ENCODE results near the gene MROH2A.

MROH2A gene

DNA sequence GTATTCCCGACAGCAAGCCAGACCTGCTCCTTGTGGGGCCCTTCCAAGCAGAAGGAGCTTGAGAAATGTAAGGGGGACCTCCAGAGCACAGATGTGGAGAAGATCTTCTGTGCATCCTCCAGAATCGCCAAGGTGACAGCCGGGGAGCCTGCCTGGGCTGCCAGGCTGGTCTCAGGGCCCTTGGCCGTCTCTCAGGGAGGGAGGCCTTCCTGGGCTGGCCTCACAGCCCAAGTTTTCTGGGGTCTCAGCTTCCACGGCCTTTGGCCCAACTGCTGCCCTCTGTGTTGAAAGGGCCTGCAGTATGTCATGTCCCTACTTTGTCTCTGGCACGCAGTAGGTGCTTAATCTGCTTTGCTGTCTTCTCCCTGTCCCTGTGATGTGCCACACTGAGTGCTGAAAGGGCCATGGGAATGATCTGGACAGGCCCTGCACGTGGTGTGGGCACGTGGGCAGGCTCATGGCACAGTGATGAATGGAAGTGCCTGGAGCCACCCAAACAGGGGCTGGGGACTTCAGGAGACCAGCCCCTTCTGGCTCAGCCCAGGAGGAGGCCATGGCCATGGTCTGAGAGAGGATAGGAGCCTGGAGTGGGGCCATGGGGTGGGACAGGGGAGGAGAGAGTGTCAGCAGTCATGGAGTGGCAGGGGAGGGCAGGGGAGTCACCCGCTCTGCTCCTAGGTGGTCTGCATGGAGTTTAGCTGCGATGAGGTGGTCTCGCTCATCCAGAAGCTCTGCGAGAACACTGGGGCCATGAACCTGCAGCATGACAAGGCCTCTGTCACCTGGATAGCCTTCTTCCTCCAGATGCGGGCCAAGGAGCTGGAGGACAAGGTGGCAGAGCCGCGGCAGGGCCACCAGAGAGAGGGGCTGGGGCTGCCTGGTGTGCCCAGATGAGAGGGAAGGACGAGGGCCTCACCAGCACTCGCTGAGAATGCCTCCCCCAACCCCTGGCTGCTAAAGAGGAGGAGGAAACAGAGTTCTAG lies 40.8 kb downstream of the MROH2A start:
- no peak for DNase-seq (ENCODE audit: low spot score)

DNA sequence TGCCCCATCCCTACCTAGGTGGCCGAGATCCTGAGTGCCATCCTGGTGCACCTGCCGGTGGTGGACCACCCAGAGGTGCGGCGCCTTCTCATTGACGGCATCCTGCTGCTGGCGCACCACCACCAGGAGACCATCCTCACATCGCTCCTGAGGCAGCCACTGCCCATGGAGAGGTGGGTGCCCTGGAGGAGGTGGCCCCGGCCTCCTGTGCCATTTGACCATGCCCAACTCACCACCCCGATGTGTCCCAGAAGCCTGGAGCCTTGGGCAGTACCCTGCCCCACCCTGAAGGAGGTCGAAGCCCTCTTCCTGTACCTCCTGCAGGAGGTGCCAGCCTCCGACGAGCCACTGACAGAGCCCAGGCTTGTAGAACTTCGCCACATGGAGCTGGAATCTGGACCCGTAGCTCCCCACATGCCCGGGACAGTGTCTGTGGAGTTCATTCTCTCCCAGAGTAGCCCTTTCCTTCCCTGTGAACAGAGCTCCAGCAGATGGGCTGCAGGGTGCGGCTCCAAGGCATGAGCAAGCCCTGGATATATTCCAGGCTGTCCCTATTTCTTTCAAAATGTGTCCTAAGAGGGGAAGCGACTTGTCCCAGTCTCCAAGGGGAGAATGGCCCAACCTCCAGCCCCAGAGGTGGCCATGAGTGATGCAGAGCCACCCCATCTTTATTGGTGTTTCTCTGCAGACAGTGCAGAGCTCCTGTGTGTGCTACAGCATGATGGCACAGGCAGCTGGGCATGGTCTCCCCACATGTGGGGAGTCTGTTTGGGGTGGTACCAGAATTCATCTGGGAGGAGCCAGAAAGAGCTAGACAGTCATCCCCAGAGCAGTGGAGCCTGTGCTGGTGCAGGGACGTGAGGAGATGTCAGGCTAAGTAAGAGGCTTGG lies 42.0 kb downstream of the MROH2A start:
- DNase-seq (ENCODE audit: low spot score) = no peak

DNA sequence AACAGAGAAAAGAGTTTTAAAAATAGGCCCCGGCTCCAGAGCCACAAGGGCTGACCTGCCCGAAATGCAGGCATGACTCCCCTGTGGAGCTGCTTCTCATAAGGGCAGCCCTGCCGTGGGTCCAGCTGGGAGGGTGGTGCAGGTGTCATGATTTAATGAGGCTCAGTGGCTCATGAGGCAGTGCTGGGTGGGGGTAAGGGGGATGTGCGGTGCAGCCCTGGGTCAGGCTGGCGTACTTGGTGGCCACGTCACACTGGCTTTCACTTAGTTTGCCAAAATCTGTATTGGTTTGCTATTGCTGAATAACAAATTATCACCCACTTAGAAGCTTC lies 42.6 kb downstream of the MROH2A start:
- DNase-seq (ENCODE audit: low spot score) = no peak

DNA sequence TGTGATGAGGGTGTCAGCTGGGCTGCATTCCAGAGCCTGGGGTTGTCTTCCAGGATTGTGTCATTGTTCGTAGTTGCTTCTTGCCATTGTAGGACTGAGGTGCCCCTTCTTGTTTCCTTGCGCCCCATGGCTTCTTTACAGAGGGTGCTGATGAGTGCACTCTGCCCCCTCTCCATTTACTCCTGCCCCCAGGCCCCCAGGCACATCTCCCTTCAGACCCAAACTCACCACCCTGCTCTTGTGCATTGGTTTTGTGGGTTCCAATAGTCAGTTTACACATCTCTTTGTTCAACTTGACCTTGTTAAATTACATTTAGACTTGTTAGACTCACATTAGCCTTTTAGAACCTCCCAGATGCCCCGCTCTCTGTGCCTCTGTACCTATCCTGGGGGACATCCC lies 43.1 kb downstream of the MROH2A start:
- no peak for DNase-seq (ENCODE audit: low spot score)

DNA sequence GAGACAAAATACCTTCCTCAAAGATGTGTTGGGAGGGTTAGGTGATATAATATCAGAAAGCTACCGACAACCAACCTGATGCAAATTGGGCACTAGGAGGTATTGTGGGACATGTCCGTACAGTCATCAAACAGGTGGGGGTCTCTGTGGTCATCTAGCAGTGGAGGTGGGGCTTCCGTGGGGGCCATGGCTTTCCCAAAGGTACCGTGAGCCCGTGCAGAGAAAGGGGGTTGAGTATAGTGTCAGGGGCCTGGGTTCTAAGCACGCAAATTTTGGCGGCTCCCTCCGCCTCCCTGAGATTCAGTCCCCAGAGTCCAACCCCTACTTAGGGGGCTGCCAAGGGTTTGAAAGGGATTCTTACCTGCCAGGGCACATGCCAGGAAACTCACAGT lies 43.6 kb downstream of the MROH2A start:
- no peak for DNase-seq (ENCODE audit: low spot score)

DNA sequence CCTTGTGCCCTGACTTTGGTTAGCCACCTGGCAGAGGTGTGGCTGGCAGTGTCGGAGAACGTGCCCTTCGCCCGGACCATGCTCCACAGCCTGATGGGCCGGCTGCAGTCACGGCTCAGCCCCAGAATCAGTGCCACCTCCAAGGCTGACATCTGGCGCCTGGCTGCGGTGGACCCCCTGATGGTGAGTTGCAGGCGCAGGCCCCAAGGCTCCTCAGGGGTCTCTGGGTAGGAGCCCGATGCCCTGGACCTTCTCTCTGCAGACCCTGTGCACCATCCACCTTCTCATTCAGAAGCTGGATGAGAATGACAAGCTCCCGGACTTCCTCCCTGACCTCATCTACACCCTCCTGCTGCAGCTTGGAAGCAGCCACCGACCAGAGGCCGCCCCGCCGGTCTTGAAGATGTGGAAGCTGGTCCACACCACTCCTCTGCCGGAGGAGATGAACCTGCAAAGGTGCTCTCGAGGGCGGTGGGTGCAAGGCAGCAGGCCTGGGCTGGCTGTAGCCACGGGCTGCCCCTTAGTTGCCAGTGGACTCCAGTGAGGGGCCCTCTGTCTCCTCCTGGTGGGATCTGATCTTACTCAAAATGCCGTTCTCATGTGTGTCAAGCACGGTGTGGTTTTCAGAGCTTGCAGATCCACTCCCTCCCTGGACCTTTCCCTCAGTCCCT lies 44.1 kb downstream of the MROH2A start:
- no peak for DNase-seq (ENCODE audit: low spot score)

DNA sequence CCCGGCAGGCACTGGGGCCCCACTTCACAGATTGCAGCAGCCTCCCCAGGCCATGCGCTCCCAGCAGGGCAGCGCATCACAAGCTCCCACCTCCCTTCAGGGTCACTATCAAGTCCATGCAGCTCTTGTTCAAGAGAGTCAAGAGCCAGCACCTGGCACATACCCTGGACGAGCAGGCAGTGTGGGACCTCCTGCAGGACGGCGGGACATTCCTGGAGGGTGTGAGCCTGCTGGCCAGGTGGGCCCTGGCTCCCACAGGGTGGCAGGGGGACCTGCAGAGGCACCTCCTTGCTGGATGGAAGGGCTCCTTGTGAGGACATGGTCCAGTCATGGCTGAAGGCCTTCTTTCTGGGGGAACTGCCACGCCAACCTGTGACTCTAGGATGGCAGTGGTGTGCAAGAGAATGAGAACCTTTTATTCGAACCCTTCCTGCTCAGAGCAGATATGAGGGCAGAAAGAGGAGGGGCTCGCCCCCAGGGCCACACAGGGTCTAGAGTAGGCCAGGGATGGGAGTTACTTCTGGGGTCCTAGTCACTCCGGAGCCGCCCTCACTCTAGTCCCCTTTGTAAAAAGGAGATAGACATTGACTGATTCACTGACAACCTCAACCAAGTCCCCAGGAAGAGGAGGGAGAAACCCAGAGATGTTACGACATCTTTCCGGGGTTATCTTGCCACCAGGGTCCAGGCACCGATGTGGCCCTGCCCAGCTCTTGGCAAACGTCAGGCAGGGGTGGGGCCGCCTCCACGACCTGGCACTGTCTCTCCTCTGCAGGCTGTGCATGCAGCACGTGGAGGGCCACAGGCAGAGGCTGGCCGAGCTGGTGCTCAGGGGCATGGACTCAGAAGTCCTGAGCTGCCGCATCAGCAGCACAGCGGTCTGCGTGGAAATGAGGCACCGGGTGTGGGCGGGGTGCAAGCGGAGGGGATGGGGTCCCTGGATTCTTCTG lies 44.9 kb downstream of the MROH2A start:
- DNase-seq (ENCODE audit: low spot score) = peak; percentile 47

DNA sequence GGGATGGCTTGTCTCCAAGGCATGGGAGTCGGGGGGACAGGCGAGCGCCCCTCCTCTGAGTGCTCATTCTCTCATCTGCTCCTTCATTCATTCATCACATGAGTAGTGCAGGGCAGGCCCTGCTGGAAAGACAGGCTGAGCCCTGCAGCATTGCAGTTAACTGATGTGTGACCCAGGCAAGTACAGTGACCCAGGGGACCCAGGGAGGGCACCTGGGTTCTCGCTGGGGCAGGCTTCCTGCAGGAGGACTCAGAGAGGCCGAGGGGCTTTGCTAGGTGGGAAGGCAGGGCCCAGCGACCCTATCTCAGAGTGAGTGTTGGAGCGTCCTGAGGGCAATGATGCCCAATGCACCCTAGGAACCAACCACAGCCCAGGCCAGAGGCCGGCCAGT lies 45.6 kb downstream of the MROH2A start:
- DNase-seq (ENCODE audit: low spot score) = no peak

DNA sequence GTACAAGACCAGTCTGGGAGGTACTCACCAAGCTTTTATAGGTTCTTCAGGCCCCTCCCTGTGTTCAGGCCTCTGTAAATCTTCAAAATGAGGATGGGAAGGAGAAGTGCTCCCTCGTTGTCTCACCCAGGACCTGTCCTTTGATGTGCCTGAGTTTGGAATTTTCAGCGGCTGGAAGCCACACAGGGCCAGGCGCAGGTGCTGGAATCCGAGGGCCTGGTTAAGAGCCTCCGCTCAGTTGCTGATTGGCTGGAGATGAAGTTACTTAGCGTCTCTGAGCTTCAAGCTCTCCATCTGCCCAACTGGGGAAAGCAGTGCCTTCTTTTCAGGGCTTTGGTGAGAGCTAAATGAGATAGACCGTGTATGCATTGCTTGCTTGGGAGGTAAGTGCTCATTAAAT lies 46.2 kb downstream of the MROH2A start:
- no peak for DNase-seq (ENCODE audit: low spot score)

DNA sequence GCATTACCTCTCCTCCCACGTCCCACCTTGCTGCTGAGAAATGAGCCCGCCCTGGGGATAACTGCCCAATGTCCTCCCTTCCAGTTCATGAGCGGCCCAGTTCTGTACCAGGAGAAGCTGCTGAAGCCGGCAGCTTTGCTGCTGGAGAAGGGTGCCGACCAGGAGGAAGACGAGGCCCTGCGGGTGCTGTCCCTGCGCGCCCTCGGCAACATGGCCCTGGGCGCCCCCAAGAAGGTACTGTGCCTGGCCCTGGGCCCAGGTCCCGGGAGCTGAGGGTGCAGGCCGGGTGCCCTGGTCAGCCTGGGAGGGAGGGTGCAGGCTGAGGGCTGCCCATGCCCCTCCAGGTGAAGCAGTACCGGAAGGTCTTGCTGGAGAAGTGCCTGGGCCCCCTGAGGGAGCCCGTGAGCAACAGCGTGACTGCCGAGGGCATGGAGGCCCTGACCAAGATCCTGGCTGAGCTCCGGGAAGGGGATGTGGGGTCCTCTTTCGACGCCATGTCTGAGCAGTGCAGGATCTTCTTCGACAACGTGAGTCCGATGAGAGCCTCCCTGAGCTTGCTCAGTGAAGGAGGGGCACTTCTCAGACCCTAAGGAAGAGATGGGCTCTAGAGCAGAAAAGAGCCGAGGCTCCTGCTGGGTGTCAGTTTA lies 50.5 kb downstream of the MROH2A start:
- DNase-seq (ENCODE audit: low spot score) = no peak

DNA sequence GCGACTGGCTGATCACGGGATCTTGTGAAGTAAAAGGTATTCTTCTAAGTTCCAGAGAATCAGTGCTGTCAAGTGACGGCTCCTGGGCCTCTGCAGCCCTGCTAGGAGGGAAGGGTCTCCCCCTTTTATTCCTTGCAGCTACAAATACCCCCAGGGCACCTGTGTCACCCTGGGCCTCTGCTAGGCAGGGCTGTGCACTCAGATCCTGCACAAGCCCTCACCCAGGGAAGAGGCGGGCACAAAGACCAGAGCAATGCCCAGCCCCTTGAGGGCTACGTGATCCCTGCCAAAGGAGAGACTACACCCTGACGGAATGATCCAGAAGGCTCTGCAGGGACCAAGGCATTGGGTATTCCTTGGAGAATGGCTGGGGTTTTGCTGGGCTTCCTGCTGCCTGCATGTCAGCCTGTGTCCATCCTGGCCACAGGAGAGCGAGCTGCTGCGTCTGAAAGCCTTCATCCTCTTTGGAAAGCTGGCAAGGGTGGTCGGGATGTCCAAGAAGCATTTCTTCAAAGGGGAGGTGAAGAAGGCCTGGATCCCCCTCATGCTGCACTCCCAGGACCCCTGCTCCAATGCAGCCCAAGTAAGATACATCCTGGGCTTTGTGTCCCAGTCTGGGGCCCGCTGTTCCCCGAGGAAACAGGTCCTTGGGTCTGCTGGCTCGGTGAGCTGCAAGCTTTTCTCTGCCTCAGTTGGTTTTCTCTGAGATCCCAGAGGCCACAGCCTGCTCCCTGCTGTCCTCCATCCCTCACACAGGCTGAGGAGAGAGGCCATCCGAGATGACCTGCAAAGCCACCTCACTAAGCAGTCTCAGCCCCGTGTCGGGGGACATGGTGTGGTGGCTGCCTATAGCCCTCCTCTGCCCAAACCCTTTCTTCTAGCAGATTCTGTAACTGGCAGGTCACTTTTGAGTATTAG lies 51.3 kb downstream of the MROH2A start:
- no peak for DNase-seq (ENCODE audit: low spot score)

DNA sequence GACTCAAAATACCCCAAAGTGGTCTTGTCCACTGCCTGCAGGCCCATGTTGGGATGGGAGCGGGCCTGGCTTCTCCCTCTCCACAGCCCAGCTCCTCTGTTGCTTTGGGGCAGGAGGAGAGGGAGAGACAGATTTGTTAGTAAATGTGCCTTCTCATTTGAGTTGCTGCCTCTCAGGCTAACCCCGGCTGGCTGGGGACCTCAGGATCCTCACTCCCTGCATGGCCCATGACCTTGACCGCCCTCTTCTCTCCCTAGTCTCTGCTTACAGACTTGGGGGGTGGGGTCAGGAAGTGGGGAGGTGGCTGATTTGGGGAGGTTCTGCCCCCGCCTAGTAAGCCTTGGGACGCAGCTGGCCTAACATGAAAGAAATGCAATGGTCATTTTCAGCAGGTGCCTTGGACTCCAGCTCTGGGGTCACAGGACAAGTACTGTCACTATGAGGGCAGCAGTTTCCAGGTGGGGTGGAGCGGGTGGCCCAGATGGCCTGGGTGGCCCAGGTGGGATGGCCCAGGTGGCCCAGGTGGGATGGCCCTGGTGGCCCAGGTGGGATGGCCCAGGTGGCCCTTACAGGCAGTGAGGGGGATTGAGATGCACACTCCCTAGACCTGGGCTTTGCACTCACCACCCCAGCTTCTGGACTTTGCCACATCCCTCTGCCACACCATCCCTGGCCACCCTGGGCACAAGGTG lies 52.1 kb downstream of the MROH2A start:
- DNase-seq (ENCODE audit: low spot score) = no peak

DNA sequence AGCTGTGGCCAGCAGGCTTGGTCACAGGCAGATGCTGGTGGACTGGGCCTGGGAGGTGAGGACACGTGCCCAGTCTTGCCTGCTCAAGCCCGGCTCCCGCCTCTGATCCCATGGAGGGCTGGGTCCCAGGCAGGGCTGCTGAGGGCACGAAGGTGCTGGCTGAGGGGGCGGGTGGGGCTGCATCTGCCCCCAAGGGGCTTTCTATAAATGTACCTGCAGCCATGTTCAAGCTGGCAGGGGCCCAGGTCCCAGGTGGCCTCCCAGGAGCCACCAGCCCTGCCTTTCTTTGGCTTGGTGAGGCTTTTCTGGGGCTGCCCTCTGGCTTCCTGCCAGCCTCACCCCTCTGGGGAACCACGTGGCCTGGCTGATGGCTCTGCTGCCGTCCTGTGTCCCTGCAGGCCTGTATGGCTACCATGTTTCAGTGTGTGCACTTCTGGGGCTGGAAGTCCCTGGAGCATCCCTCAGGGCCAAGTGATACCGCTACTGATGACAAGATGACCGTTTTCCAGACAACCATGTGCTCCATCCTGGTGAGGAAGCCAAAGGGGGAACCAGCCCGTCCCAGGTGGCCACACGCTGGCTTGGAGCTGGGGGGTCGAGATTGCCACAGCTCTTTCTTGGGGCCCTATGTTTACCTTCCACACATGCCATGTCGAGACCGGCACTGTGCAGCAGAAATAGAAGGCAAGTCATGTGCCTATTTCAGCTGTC lies 53.0 kb downstream of the MROH2A start:
- DNase-seq (ENCODE audit: low spot score) = no peak

DNA sequence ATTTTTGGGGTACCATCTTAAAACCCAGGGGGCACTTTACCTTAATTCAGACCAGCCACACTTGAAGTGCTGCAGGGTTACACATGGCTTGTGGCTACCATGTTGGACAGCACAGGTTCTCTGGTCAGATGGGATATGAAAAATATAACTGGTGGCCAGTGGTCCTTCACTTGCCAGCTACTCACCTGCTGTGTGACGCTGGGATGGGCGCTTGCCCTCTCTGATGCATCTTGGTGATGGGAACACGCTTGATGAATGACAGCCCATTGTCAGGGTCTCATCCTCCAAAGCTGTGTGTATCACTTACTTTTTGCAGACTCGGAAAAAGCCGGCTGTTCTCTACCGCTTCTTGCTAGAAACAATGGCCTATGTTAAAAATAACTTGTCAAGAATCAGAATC lies 53.7 kb downstream of the MROH2A start:
- no peak for DNase-seq (ENCODE audit: low spot score)

DNA sequence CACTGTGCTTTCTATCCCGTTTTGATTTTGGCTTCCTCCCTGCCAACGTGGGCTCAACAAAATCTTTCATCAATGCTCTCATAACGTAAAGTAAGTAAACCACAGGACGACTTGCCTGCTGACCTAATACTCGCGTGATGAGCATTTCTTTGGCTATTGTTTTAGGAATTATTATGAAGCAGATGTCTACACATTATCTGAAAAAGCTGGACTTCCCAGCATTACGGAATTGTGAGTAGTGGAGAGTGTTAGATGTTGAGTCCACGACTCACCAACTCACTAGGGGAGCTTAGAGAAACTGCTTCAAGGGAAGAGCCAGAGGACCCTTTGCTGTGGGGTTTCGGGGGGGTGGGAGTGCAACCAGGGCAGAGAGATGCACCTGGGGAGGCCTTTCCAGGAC lies 54.3 kb downstream of the MROH2A start:
- DNase-seq (ENCODE audit: low spot score) = no peak

DNA sequence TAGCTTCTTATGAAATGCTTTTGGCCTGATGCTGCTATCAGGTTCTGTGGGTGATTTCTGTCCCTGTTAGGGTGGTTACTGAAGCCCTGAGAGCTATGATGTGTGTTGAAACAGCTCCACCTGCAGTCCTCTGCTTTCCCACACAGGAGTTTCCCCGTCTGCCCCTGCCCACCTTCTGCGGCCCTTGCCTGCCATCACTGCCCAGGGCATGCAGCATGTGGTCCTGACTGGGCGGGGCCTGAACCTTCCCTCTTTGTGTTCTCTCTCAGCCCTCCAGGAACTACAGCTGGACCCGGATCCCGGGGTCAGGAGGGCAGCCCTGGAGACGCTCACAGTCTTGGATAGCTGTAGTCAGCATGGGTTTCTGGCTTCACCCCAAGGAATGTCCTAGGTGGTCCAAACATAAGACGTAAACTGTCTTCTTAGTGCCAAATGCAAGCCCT lies 54.8 kb downstream of the MROH2A start:
- DNase-seq (ENCODE audit: low spot score) = peak; percentile 91

DNA sequence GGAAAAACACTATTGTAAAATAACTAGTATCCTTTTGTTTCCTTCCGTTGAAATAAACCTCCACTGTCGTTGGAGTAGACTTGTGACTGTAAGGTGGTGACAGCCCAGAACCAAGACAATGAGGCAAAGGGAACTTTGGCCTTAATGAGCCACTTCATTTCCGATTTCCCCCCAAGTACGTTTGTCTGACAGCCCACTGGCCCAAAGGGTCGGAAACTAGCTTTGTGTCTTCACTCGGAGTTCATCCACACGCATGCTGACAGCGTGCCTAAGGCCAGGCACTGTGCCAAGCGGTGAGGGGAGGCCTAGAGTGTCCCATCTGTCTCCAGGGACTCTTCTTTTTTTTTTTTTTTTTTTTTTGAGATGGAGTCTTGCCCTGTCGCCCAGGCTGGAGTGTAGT lies 55.2 kb downstream of the MROH2A start:
- no peak for DNase-seq (ENCODE audit: low spot score)

All from HuH-7 (cell line).